LHCN-M2 (cell line): ENCODE measurements around the gene TTC33. TPM values are rescaled to one million over a fixed set of nuclear protein-coding genes. Genes with fewer than 3 reads are reported as not detected.

Experiments
- DNase-seq: peaks from one replicate; pipeline ENCODE4 v3.0.0-alpha.2; 2012; ENCODE audit warnings: low read depth
- total RNA-seq: library from RNA; depleted of rRNA; stranded (reverse); fragments of >200 nt; gene quantifications from 2 replicates; pipeline ENCODE4 v1.2.3, GENCODE V29; 2014; rRNA removed

Gene TTC33
- total RNA-seq, 1 experiment from 2014 or later = 13.7 TPM

DNA sequence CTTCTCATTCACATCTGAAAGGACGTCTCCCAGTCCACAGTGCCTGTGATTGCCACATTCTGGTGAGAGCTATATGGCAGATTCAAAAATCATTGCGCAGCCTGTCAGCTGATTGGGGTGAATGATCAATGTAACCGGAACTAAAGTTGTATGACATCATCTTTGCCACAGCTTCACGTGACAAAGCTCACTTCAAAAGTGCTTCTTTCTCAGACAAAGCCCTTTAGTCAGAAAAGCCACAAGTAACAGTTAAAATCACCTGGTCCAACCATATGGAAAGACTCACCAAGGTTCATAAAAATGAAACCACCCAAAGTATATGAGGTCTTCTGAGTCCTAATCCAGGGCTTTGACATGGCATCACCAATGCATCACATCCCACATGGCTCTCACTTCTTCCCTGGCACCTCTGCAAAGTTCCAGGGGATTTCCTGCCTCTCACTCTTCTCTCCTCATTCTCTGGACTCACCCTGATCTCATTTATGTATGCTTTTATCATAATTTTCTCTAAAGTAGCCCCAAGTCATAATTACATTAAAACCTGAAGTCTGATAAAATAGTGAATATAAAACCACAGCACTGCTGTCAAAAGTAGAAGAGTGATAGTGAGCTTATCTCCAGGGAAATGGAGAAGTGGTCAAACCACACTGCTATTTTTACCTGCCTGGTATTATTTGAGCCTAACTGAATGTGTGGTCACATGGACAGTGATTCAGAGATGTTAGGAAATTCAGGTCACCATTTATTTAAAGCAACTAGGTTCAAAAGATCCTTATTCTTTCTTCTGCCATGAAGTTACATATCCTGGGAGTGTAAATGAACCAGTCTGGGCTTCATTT lies 269.1 kb downstream of the TTC33 start:
- peak; percentile 60 for DNase-seq

DNA sequence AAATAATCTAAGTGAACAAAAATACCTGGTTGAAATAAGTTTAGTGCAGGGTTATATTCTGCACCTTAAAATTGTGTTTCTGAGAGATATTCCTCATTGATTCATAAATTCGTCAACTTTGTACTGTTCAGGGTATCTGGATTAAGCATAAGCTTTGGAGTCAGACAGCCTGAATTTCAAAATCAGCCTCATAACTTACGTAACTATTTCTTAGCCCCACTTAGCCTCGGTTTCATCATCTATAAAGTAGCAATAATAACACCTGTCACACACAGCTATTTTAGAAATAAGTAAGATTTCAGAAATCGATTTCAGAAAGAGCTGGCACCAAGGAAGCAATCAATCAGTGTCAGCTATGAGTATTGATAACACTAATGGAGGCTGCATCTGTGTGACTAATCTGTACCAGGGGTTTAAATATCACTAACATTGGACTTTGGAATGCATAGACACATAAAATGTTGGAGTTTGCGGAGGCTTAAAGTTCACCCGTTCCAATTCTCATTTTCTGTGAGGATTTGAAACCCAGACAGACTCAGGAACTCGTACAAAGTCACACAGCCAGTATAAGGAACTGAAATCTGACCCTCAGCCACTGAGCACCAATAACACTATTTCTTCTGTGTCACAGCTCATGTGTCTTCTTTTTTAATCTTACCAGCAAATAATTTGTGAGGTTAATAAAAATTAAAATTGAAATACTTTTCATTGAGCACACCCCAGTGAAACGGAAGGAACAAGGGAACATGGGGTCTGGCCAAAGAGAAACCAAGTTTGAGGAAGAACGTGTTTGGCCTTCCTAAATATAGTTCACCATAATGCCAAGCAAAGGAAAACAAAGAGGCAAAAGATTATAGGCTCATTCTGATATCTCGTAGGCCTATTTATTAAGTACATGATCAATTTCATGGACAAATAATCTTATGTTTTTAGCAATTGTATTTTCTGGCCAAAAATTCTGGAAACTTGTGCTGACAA lies 270.5 kb downstream of the TTC33 start:
- no peak for DNase-seq

DNA sequence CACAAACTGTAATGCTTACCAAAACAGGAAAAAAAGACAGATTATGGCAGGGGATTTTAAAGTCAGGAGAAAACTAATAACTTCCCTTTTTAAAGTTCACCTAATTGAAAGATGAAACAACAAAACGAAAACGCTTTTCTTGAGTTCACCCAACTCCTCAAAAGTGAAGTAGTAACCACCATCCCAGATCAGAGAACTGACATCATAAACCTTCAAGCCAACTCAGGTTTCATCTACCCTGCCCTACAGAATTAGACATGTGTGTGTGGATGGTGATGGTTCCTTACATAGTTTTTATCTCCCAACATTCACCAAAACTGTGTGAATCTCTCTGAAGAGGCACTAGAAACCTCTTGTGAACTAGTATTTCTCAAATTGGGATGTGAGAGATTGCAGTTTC lies 271.3 kb downstream of the TTC33 start:
- DNase-seq = no peak

DNA sequence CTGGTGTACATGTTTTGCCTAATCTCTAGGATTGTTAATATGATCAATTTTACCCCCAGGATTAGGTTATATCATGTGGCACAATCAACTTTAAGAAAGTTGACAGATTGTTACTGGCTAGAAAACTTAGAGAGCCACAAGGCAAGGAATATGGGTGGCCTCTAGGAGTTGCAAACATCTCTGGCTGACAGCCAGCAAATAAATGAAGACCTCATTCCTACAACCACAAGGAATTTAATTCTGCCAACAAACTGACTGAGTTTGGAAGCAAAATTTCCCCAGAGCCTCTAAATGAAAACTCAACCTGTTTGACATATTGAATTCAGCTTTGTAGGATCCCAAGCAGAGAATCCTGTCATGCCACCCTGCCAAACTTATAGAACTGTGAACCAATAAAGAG lies 272.4 kb downstream of the TTC33 start:
- peak; percentile 49 for DNase-seq

DNA sequence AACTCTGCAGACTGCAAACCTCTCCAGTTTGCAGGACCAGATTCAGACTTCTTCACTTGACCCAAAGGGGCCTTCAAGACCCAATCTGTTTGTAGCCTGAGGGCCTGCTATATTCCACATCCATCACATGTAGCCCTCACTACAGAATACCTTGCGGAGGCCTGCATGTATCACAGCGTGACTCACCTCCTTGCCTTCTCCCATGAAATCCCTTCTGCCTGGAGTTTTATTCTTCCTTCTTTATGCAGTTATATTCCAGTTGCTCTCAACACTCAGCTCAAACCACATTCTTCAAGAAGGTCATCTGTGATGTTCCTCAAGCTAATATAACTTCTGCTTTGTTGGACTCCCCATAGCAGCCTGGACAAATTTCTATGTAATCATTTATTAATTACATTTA lies 274.5 kb downstream of the TTC33 start:
- DNase-seq = peak; percentile 49

DNA sequence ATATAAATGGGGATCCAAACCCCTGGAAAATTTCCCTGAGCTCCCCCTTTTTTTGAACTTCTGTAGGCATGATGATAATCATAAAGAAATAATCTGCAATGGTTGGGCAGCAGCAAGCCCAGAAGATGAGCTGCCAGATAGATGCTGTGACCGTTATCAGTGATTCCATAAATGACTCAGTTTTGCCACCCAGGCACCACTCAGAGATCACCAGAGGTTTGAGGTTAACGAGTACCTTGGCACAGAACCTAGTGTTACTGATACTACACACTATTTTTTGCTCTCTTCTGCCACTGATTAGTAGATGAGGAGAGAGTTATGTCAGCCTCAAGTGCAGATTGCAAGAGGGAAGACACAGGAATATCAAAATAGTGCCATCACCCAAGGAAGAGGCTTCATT lies 275.4 kb downstream of the TTC33 start:
- DNase-seq = peak; percentile 19

DNA sequence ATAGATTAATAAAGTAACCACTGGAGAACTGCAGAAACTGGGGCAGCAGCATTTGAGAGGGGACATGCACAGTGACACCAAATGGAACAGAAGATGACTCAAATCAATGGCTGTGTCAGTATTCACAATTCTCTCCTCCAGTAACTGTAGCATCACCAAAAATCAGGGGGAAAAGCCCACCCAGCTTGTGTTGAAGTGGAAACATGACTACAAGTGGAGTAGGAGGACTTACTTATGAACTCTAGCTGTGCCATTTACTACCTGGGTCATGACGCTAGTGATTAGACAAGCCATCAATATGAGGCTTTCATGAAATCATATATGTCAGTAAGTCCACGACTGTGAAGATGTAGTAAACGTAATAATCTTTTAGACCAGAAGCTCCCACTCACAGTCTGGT lies 275.8 kb downstream of the TTC33 start:
- DNase-seq = no peak

DNA sequence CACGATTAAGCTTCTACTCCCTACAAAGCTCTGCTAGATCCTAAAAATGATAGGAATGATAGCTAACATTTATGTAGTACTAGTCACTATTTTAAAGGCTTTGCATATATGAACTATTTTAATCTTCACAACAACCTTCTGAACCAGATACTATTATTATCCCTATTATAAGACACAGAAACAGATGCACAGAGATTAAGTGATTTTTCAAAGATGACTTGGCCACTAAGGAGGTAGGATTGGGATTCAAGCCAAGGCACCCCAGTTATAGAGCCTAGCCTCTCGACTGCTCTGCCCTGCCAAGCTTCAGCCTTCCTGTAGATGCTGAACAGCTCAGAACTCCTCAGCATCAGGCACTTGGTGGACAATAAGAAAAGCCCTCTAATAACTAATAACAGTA lies 277.0 kb downstream of the TTC33 start:
- DNase-seq = peak; percentile 30

DNA sequence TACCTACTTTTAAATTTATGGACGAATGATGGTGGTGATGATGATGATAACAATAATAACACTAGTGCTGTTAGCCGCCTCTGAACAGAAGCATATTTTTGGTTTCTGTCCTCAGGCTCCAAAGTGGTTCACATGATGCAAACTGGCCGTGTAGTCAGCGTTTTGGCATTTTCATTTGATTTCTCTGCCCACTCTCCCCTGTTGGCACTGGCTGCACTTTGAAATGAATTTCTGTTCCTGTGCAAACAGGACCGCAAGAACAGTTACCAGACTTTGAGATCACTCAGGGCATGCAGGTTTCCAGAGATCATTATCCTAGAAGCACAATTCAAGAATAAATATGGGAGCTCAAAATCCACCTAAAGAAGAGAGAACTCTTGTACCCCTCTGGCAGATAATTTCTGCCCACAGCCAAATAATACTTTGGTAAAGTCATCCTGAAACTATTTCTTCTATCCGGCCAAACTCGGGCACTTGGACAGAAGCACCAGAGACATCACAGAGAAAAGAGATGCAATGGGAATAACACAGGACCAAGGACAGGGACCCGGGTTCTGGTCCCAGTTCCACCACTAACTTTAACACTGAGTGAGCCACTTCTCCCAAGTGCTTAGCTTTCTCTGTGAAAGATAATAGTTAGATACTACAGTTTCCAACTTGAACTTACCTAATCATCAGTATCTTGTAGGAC lies 277.8 kb downstream of the TTC33 start:
- peak; percentile 95 for DNase-seq

DNA sequence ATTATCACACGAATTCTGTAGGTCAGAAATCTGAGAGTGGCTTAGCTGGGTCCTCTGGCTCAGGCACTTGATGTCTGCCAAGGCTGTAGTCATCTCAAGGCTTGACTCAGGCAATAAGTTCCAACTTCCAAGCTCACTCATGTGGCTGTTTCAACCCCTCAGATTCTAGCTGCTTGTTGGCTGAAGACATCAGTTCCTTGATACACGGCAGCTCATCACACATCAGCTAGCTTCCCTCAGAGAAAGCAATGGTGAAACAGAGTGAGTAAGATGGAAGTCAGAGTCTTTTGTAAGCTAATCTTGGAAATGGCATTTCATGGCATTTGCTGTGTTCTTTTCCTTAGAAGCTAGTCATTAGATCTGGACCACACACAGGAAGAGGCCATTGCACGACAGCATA lies 280.2 kb downstream of the TTC33 start:
- DNase-seq = peak; percentile 46

DNA sequence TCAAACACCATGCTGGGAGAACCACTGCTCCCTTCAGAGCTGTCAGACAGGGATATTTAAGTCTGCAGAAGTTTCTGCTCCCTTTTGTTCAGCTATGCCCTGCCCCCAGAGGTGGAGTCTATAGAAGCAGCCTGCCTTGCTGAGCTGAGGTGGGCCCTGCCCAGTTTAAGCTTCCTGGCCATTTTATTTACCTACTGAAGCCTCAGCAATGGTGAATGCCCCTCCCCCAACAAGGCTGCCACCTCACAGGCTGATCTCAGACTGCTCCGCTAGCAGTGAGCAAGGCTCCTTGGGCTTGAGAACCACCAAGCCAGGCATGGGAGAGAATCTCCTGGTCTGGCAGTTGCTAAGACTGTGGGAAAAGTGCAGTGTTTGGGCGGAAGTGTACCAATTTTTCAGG lies 281.5 kb downstream of the TTC33 start:
- DNase-seq = no peak

DNA sequence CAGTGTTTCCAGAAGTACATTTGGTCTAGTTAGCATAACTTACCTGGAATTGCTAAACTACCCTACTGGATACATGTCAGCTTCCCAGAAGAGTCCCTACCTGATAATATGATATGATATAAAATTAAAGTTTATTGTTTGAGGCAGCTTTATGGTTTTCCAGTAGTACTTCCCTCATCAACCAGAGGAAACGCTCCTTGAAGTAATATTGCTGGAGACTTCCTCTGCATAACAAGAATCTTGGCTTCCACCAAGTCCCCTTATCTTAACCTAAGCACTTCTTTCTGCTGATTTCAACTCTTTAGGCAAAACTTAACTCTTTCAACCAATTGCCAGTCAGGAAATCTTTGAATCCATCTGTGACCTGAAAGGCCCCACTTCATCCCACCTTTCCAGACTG lies 290.3 kb downstream of the TTC33 start:
- DNase-seq = no peak

DNA sequence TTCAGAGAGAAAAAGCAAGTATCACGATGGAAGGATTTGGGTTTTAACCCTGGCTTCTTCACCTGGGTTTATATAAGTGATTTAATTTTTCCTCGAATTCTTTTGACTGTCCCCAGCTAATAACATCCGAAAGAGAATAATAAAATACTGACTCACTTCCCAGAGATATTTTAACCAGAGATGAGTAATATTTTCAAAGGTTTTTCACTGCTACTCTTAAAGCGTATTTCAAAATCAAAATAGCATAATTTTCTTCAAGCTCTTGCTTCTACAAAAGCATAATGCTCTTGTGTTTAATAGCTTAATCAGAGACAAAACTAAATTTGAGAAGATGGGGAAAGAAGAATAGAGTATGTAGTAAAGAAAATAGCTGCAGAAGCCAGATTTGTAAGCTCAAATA lies 291.2 kb downstream of the TTC33 start:
- DNase-seq = peak; percentile 51

Other genes starting within 250 kb of the TTC33 start
- 51.9 and 62.8 TPM in 2 replicates for gene PTGER4, start 76.0 kb downstream of the TTC33 start, total RNA-seq
- gene PRKAA1, start 42.4 kb upstream of the TTC33 start, total RNA-seq = 75.5 and 78.8 TPM in 2 replicates
- gene RPL37, start 79.3 kb upstream of the TTC33 start, total RNA-seq = 46.6 and 50.4 TPM in 2 replicates
- gene CARD6, start 85.4 kb upstream of the TTC33 start, total RNA-seq = 3.2 and 4.1 TPM in 2 replicates
- not detected in 2 replicates for gene C7, start 153.5 kb upstream of the TTC33 start, total RNA-seq